HepG2 (cell line): ENCODE measurements around the gene SLC6A6. TPM values are rescaled to one million over a fixed set of nuclear protein-coding genes. Genes with fewer than 3 reads are reported as not detected.
A peak's percentile ranks its signal among the peaks of the same experiment; 100 is the strongest.

Experiments
- CHD4 ChIP-seq: fragments of 200-600 bp; sonication (generic); IDR thresholded peaks from 2 replicates; pipeline ENCODE4 v1.7.0; 2017; ENCODE audit warnings: mild to moderate bottlenecking, low read length, borderline replicate concordance
- FOXO1 ChIP-seq: sonication (generic); formaldehyde crosslinking; IDR thresholded peaks from 2 replicates; pipeline ENCODE4 v1.4.0; 2020; ENCODE audit warnings: missing genetic modification reagents
- NFATC3 ChIP-seq: sonication (generic); formaldehyde crosslinking; IDR thresholded peaks from 2 replicates; pipeline ENCODE4 v1.5.1; 2020; ENCODE audit warnings: mild to moderate bottlenecking, missing genetic modification reagents
- NFIC ChIP-seq: IDR thresholded peaks from 2 replicates; pipeline ENCODE4 v1.6.1; 2012; ENCODE audit warnings: mild to moderate bottlenecking, low read length, inconsistent platforms
- NFRKB ChIP-seq: fragments of 450-650 bp; IDR thresholded peaks from 2 replicates; pipeline ENCODE4 v1.6.1; 2017
- NFYC ChIP-seq: IDR thresholded peaks from 2 replicates; pipeline ENCODE4 v1.6.1; 2016; ENCODE audit warnings: missing genetic modification reagents, missing compliant biosample characterization
- NR2F2 ChIP-seq: IDR thresholded peaks from 2 replicates; pipeline ENCODE4 v1.6.1; 2012; ENCODE audit warnings: low read depth, inconsistent platforms, borderline replicate concordance
- PBX2 ChIP-seq: IDR thresholded peaks from 2 replicates; pipeline ENCODE4 v1.6.1; 2016; ENCODE audit warnings: control low read depth
- RBAK ChIP-seq: sonication (generic); formaldehyde crosslinking; IDR thresholded peaks from 2 replicates; pipeline ENCODE4 v1.5.1; 2020; ENCODE audit warnings: mild to moderate bottlenecking, missing genetic modification reagents
- SNRNP70 ChIP-seq: fragments of 200-400 bp; formaldehyde crosslinking; IDR thresholded peaks from 2 replicates; pipeline ENCODE4 v1.6.1; 2017; ENCODE audit warnings: mild to moderate bottlenecking, low read depth, low read length, moderate library complexity
- STAT5B ChIP-seq: sonication (generic); formaldehyde crosslinking; IDR thresholded peaks from 2 replicates; pipeline ENCODE4 v1.4.0; 2020; ENCODE audit warnings: missing genetic modification reagents
- TEAD2 ChIP-seq: sonication (generic); formaldehyde crosslinking; IDR thresholded peaks from 2 replicates; pipeline ENCODE4 v1.9.0; 2021; ENCODE audit warnings: missing genetic modification reagents
- THAP8 ChIP-seq: sonication (generic); formaldehyde crosslinking; IDR thresholded peaks from 2 replicates; pipeline ENCODE4 v1.5.1; 2020; ENCODE audit warnings: missing genetic modification reagents, mild to moderate bottlenecking, borderline replicate concordance
- ZNF101 ChIP-seq: sonication (generic); formaldehyde crosslinking; IDR thresholded peaks from 2 replicates; pipeline ENCODE4 v1.4.0; 2020; ENCODE audit warnings: mild to moderate bottlenecking, low read depth, missing genetic modification reagents, borderline replicate concordance
- ZNF326 ChIP-seq: sonication (generic); formaldehyde crosslinking; IDR thresholded peaks from 2 replicates; pipeline ENCODE4 v1.4.0; 2020; ENCODE audit warnings: missing genetic modification reagents, borderline replicate concordance
- ZNF34 ChIP-seq: sonication (generic); formaldehyde crosslinking; IDR thresholded peaks from 2 replicates; pipeline ENCODE4 v1.4.0; 2020; ENCODE audit warnings: mild to moderate bottlenecking, missing genetic modification reagents, borderline replicate concordance
- ZNF451 ChIP-seq: sonication (generic); formaldehyde crosslinking; IDR thresholded peaks from 2 replicates; pipeline ENCODE4 v1.5.0; 2020; ENCODE audit warnings: mild to moderate bottlenecking, missing genetic modification reagents
- ZNF484 ChIP-seq: sonication (generic); formaldehyde crosslinking; IDR thresholded peaks from 2 replicates; pipeline ENCODE4 v1.5.1; 2020; ENCODE audit warnings: mild to moderate bottlenecking, low read depth, missing genetic modification reagents, borderline replicate concordance
- ZNF562 ChIP-seq: sonication (generic); formaldehyde crosslinking; IDR thresholded peaks from 2 replicates; pipeline ENCODE4 v1.8.0; 2022; ENCODE audit warnings: missing genetic modification reagents, borderline replicate concordance
- ZNF784 ChIP-seq: sonication (generic); formaldehyde crosslinking; IDR thresholded peaks from 2 replicates; pipeline ENCODE4 v1.5.1; 2020; ENCODE audit warnings: missing genetic modification reagents, mild to moderate bottlenecking, borderline replicate concordance
- ZNF841 ChIP-seq: sonication (generic); formaldehyde crosslinking; IDR thresholded peaks from 2 replicates; pipeline ENCODE4 v1.8.1; 2023; ENCODE audit warnings: missing genetic modification reagents, borderline replicate concordance
- polyA plus RNA-seq, 8 experiments: library from polyadenylated mRNA; depleted of rRNA in 3 of 8; stranded (reverse) in 7 of 8; unstranded in 1 of 8; fragments of >200 nt; fragmentation: Illumina TruSeq in 4 of 8; extraction: Trizol in 4 of 8; gene quantifications; 2 replicates each; pipeline versions ENCODE4 v1.2.1 to v1.2.3, GENCODE V29; 2011 to 2016; ENCODE audit warnings: low read depth in 4 of 8, missing spikeins in 1 of 8, mixed read lengths in 1 of 8; ENCODE audit not compliant: insufficient read depth in 1 of 8
- total RNA-seq, 5 experiments: library from RNA; depleted of rRNA; stranded (reverse); fragments of >200 nt; fragmentation: Illumina TruSeq; extraction: Trizol; gene quantifications; 2 replicates each; pipeline ENCODE4 v1.2.3, GENCODE V29; 2016; ENCODE audit warnings: low read depth in 1 of 5
- TF ChIP-seq, protein P1 (sequence below): fragments of 450-650 bp; IDR thresholded peaks from 2 replicates; pipeline ENCODE4 v1.6.1; 2017; ENCODE audit warnings: mild to moderate bottlenecking
- TF ChIP-seq, protein P2 (sequence below): sonication (generic); formaldehyde crosslinking; IDR thresholded peaks from 2 replicates; pipeline ENCODE4 v1.5.1; 2020; ENCODE audit warnings: missing genetic modification reagents, mild to moderate bottlenecking, borderline replicate concordance

The SLC6A6 gene
- total and polyA plus RNA-seq, 2 of the 13 experiments (the other 11 are each of a cell fraction or from before 2014, with no cell fraction given) = 14.1 to 20.7 TPM

DNA sequence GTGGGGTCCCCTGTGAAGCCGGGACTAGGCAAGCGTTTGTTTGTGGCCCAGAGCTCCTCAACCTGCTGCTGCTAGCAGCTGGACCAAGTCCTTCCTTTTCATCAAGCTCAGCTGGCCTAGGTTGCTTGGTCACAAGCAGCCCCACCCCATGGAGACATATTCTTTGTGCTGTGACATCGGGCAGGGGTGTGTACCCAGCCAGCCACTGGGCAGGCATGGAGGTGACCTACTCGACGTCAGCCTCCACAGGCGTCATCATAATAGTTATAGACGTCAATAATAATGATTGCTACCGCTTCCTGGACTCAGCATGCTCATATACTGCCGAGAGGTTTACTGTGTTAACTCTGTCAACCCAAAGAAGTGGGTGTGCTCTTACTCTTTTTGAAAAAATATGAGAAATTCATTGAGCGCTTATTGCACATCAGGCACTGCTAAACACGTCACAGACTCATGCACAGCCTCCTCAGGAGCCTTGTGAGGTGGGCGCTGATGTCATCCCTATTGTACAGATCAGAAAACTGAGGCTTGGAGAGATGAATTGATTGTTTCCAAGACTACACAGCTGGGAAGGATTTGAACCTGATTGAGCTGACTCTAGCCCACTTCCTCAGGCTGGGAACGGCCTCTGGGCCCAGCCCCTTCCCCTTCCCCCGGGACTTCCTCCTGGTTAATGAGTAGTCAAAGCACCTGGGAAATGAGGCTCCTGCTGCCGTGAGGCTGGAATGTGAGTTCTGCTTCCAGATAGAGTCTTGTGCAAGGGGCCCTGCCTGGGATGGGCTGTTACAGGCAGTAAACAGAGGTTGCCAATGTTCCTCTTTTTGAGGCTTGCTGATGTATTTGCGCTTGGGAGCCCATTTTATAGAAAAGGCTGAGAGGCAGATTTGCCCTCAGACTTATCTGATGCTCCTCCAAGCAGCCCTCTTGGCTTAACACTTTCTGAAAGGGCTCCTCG, 16.2 kb downstream of the SLC6A6 start (continued):
- TF ChIP-seq PBX2 (CRISPR knock-in tag) = no peak
- TF ChIP-seq NFIC = no peak
- no peak for TF ChIP-seq NR2F2
- no peak for TF ChIP-seq ZNF101 (CRISPR knock-in tag)
- no peak for TF ChIP-seq ZNF451 (CRISPR knock-in tag)
- TF ChIP-seq NFYC (CRISPR knock-in tag) = no peak
- TF ChIP-seq ZNF34 = no peak
- no peak for TF ChIP-seq ZNF784
- no peak for TF ChIP-seq SNRNP70
- TF ChIP-seq NFRKB = no peak
- no peak for TF ChIP-seq ZNF326 (CRISPR knock-in tag)
- TF ChIP-seq, protein P1, sequence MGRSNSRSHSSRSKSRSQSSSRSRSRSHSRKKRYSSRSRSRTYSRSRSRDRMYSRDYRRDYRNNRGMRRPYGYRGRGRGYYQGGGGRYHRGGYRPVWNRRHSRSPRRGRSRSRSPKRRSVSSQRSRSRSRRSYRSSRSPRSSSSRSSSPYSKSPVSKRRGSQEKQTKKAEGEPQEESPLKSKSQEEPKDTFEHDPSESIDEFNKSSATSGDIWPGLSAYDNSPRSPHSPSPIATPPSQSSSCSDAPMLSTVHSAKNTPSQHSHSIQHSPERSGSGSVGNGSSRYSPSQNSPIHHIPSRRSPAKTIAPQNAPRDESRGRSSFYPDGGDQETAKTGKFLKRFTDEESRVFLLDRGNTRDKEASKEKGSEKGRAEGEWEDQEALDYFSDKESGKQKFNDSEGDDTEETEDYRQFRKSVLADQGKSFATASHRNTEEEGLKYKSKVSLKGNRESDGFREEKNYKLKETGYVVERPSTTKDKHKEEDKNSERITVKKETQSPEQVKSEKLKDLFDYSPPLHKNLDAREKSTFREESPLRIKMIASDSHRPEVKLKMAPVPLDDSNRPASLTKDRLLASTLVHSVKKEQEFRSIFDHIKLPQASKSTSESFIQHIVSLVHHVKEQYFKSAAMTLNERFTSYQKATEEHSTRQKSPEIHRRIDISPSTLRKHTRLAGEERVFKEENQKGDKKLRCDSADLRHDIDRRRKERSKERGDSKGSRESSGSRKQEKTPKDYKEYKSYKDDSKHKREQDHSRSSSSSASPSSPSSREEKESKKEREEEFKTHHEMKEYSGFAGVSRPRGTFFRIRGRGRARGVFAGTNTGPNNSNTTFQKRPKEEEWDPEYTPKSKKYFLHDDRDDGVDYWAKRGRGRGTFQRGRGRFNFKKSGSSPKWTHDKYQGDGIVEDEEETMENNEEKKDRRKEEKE = no peak
- TF ChIP-seq ZNF484 (CRISPR knock-in tag) = no peak
- TF ChIP-seq, protein P2, sequence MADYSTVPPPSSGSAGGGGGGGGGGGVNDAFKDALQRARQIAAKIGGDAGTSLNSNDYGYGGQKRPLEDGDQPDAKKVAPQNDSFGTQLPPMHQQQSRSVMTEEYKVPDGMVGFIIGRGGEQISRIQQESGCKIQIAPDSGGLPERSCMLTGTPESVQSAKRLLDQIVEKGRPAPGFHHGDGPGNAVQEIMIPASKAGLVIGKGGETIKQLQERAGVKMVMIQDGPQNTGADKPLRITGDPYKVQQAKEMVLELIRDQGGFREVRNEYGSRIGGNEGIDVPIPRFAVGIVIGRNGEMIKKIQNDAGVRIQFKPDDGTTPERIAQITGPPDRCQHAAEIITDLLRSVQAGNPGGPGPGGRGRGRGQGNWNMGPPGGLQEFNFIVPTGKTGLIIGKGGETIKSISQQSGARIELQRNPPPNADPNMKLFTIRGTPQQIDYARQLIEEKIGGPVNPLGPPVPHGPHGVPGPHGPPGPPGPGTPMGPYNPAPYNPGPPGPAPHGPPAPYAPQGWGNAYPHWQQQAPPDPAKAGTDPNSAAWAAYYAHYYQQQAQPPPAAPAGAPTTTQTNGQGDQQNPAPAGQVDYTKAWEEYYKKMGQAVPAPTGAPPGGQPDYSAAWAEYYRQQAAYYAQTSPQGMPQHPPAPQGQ (CRISPR knock-in tag) = no peak
- no peak for TF ChIP-seq RBAK (CRISPR knock-in tag)
- no peak for TF ChIP-seq ZNF841 (CRISPR knock-in tag)
- TF ChIP-seq ZNF562 (CRISPR knock-in tag) = no peak
- no peak for TF ChIP-seq STAT5B (CRISPR knock-in tag)
- TF ChIP-seq TEAD2 = no peak
- peak; percentile 84 for TF ChIP-seq FOXO1 (CRISPR knock-in tag)
- TF ChIP-seq NFATC3 (CRISPR knock-in tag) = no peak
- TF ChIP-seq THAP8 (CRISPR knock-in tag) = no peak
- TF ChIP-seq CHD4 = peak; percentile 97
